UCSD-AML1 (cell line): ENCODE data around the gene TTC17.
"Not testable (repeated sequence)": the region's sequence is repeated elsewhere in the genome, so short reads cannot be mapped to it uniquely, and the experiment has no call there.

ENCODE experiments used
- DNase-seq: peaks from one replicate; lab custom pipeline; 2025; ENCODE audit not compliant: unreplicated experiment; lab: John Stamatoyannopoulos, UW

The TTC17 gene

GRCh38 chr11:43384393-43384792 lies 25.7 kb downstream of the TTC17 start:
- DNase-seq = no peak

DNA sequence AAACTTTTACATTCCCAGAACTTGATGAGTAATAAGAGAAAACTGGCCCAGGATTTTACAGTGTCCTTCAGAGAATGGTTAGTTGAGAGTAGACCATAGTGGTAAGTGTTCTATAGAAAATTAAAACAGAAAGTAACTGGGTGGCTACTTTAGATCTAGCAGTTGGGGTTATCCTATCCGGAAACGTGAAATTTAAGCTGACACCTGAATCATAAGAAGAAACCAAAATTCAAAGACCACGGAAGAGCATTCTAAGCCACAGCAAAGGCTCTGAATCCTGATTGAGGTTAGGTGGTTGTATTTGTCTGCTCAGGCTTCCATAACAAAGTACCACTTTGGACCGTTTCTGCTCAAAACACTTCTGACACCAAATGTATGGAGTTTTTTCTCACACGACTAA lies 34.0 kb downstream of the TTC17 start:
- no peak for DNase-seq

DNA sequence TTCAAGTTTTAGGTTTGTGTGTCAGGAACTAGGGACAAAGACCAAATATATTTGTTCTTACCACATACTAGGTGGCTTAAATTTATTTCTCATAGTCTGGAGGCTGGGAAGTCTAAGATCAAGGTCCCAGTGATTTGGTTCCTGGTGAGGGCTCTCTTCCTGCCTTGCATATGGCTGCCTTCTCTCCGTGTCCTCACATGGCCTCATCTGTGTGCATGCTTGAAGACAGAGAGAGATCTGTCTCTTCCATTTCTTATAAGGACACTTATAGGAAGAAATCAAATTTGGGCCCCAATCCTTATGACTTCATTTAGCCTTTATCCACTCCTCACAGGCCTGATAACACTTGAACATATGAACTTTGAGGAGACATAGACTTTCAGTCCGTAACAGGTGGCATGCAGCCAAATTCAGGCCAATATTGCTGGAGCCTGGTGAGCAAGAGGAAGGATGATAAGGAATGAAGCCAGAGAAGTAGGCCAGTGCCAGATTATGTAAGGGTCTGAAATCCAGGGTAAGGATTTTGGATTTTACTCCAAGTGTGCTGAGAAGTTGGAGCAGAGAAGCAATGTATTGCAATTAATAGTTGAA lies 35.1 kb downstream of the TTC17 start:
- DNase-seq = no peak

GRCh38 chr11:43396617-43397016 lies 37.9 kb downstream of the TTC17 start:
- DNase-seq = no peak

GRCh38 chr11:43397251-43397650 lies 38.5 kb downstream of the TTC17 start:
- no peak for DNase-seq

- DNase-seq = no peak
Observed at GRCh38 chr11:43399983-43400630, 41.4 kb downstream of the TTC17 start.

DNA sequence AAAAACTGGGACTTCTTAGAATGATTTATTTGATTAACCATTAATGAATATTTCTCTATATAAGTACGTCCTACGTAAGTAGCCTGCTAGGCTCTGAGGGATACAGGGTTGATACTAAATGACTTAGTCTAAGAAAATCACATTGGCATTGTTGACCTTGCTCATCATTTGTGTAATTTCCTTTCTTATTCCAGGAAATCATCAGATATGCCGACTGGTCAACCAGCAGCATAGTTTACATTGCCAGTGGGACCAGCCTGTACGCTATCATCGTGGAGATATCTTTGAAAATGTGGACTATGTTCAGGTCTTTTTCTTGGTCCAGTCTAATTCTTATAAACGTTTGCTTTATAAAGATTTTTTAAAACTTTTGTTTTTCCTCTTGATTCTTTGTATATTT lies 42.5 kb downstream of the TTC17 start:
- DNase-seq = no peak

- not testable (repeated sequence) for DNase-seq
Observed at GRCh38 chr11:43401811-43402210, 43.1 kb downstream of the TTC17 start.

DNA sequence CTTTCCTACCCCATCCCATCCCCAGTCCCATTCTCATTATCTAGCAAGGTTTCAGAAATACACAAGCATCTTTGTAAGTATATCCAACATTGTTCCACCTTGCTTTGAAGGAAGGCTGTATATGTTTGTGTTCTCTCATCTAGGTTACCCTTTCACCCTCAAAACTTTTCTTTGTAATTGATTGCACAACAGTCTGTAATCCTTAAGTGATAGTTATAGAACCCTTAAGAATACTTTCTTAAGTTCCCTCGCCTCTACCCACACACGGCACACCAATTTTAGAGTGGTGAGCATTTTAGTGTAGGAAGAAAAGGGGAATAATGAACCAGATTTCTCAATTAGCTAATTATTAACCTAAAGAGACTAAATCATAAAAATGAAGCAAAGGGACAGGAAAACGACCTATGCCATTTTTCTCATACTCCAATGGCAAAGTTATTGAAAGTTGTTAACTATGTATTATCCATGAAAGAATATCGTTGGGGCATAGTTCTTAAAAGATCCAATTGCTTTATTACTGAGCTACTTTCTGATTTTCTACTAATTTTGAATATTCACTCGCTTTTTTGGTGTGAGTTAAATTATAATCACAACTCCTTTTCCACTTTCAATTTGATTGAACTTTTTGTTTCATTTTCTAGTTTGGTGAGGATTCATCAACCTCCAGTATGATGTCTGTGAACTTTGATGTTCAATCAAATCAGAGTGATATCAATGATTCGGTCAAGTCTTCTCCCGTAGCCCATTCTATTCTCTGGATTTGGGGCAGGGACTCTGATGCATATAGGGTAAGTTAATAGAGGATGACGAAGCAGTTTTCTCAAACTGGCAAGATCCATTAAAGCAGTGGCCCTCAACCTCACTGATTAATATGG lies 44.9 kb downstream of the TTC17 start:
- no peak for DNase-seq

DNA sequence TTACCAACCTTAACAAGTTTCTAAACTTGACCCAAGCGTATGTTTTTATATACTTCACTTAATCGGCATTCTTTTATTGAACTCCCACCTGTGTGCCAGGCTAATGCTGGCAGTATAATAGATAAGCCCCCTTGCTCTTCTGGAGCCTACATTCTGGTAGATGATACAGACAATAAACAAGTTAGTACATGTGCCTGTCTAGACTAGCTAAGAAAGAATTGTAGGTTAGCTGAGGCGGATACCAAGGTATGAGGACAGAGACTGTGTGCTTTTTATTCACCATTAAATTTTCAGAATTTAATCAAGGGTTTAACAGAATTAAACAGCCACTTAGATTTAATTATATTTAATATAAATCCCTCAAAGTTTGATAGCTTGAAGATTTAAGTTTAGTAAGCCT lies 45.7 kb downstream of the TTC17 start:
- DNase-seq = no peak

- DNase-seq = no peak
Observed at GRCh38 chr11:43404836-43405479, 46.2 kb downstream of the TTC17 start.

- no peak for DNase-seq
Observed at GRCh38 chr11:43408277-43408676, 49.6 kb downstream of the TTC17 start.

DNA sequence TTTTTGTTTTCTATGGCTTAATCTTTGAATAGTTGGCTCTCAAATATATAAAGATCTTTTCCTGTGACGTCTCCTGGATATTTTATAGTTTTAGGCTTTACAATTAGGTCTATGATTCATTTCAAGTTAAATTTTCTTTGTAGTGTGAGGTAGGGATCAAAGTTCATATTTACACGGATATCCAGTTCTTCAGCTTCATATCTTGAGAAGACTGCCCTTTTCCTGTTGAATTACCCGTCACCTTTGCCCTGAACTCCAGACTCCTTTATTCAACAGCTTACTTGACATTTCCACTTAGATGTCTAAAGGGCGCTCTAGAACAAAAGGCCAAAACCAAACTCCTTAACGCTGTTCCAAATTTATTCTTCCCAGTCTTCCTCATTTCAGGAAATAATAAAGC lies 51.7 kb downstream of the TTC17 start:
- DNase-seq = no peak

DNA sequence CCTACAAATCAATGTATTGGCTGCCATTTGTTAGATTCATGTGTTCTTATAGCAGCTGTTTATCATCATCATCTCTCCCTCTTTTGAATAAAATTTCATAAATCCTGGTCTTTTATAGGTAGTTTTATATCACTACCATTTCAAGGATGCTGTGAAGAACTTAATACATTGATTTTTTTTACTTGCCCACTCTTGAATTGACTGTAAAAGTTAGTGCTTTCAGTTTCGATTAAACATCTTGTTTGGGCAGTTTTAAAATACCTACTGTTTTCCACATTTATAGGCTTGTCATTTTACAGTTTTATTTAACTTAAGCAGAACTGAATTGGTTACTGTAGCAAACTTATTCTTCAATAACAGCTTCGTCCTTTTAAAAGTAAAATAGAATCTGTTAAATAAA lies 59.5 kb downstream of the TTC17 start:
- DNase-seq = no peak

DNA sequence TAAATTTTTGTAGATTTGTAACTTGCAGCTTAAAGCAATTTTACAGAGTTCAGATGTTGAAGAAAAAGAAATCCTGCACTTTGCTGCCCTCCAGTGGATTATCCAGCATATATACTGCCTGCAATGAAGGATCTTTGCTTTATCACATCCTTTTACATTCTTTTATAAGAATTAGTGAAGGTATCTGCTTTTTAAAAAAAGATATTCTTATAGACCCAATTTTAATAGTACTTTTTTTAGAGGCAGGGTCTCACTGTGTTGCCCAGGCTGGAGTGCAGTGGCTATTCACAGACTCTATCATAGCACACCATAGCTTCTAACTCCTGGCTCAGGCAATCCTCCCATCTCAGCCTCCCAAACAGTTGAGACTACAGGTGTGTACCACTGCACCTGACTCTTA lies 60.7 kb downstream of the TTC17 start:
- DNase-seq = no peak

GRCh38 chr11:43427971-43428370 lies 69.3 kb downstream of the TTC17 start:
- no peak for DNase-seq

DNA sequence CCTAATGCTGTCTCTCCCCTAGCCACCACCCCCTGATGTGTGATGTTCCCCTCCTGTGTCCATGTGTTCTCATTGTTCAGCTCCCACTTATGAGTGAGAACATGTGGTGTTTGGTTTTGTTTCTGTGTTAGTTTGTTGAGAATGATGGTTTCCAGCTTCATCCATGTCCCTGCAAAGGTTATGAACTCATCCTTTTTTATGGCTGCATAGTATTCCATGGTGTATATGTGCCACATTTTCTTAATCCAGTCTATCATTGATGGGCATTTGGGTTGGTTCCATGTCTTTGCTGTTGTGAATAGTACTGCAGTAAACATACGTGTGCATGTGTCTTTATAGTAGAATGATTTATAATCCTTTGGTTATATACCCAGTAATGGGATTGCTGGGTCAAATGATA lies 72.2 kb downstream of the TTC17 start:
- not testable (repeated sequence) for DNase-seq

GRCh38 chr11:43434893-43435292 lies 76.2 kb downstream of the TTC17 start:
- no peak for DNase-seq

DNA sequence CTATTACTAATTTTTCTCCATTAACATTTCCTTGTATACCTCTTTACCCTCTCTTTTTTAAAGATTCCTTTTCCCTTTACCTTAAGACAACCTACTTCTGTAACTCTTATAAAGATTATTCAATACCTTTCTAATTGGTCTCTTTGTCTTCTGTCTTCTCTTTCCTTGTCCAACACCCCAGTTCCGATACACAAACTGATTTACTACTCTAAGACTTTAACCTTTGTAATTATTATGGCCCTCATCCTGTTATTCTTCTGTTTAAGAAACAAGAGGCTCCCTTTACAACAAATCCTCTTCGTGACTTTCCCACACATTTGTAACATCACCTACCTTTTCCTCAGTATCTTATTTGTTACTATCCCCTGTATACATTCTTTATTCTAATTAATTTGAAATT lies 81.8 kb downstream of the TTC17 start:
- DNase-seq = no peak

DNA sequence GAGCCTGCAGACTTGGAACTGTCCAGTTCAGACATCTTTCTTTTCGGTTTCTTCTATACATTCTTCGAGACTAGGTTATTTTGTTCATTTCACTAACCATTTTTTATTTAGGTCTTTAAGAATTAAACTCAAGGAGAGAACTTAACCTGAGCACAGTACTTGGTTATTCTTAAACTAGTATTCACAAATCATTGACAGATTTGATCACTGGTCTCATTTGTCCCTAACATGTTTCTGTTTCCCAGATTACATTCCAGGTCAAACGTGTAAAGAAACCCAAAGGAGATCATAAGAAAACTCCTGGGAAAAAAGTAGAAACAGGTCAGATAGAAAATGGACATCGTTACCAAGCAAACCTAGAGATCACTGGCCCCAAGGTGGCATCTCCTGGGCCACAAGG lies 85.1 kb downstream of the TTC17 start:
- no peak for DNase-seq

DNA sequence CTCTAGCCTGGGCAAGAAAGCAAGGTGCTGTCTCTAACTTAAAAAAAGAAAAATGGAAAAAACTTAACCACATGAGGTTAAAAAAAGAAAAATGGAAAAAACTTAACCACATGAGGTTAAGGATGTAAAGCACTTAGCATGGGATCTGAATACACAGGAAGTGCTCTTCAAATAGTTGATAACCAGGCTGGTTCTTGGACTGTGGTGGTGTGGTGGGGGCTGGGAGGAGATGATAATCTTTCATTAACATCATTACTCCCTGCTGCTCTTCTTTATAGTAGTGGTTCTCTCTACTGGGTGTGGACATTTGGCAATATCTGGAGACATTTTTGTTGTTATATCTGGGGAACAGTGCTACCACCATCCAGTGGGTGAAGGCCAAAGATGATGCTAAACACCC lies 88.4 kb downstream of the TTC17 start:
- DNase-seq = peak; percentile 22

DNA sequence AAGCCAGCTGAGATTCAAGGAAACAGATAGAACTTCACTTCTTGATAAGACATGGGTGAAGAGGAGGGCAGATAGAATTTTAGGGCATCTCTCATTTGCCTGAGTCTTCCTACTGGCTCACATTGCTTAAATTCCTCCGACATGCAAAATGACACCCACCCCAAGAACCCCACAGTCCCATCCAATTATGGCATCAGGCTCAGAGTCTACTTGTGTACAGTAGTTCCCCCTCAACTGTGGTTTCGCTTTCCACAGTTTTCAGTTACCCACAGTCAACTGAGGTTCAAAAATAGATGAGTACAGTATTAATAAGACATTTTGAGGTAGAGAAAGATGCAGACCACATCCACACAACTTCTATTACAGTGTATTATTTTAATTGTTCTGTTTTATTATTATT lies 99.8 kb downstream of the TTC17 start:
- DNase-seq = no peak
